OCI-LY3 (cell line): ENCODE data around the gene PCSK6.

Source experiments
- H2AFZ ChIP-seq: fragments of 200-600, 300-600 bp; shearing (Covaris generic); 2 replicates; pipeline ENCODE4 v1.6.0; 2014; ENCODE audit warnings: antibody characterized with exemption, low read depth, low read length
- H3K27ac ChIP-seq: fragments of 200-600, 300-600 bp; sonication (generic); 2 replicates; pipeline ENCODE4 v1.5.1; 2014; ENCODE audit warnings: mild to moderate bottlenecking, low read length, moderate library complexity, mixed read lengths
- H3K27me3 ChIP-seq: fragments of 200-600, 300-600 bp; sonication (generic); 2 replicates; pipeline ENCODE4 v1.6.1; 2014; ENCODE audit warnings: low read depth, low read length, mixed read lengths
- H3K36me3 ChIP-seq: fragments of 200-600, 300-600 bp; sonication (generic); replicated peaks from 2 replicates; pipeline ENCODE3; 2014; ENCODE audit warnings: low read depth, low read length, mixed read lengths
- H3K4me1 ChIP-seq: fragments of 300-600, 200-600 bp; sonication (generic); 2 replicates; pipeline ENCODE4 v1.6.1; 2014; ENCODE audit warnings: low read length, mixed read lengths
- H3K4me2 ChIP-seq: fragments of 200-600, 300-600 bp; sonication (generic); 2 replicates; pipeline ENCODE4 v1.6.1; 2014; ENCODE audit warnings: low read length, mixed read lengths
- H3K4me3 ChIP-seq: fragments of 300-600, 200-600 bp; sonication (generic); 2 replicates; pipeline ENCODE4 v1.5.1; 2014; ENCODE audit warnings: antibody characterized with exemption, mild to moderate bottlenecking, low read length, moderate library complexity
- H3K79me2 ChIP-seq: fragments of 300-600, 200-600 bp; shearing (Covaris generic); 2 replicates; pipeline ENCODE4 v1.6.1; 2014; ENCODE audit warnings: mild to moderate bottlenecking, low read length, mixed read lengths
- H3K9ac ChIP-seq: fragments of 300-600, 200-600 bp; shearing (Covaris generic); 2 replicates; pipeline ENCODE4 v1.6.0; 2014; ENCODE audit warnings: mild to moderate bottlenecking, low read length, moderate library complexity
- H3K9me3 ChIP-seq: fragments of 200-600, 300-600 bp; shearing (Covaris generic); 2 replicates; pipeline ENCODE4 v1.6.1; 2014; ENCODE audit warnings: low read length, mixed read lengths; ENCODE audit not compliant: insufficient read depth
- H4K20me1 ChIP-seq: fragments of 200-600, 300-600 bp; sonication (generic); 2 replicates; pipeline ENCODE4 v1.6.1; 2016; ENCODE audit warnings: low read length, mixed read lengths; ENCODE audit not compliant: insufficient read depth
- EZH2phosphoT487 ChIP-seq: fragments of 200-600 bp; shearing (Covaris generic); IDR thresholded peaks from 2 replicates; pipeline ENCODE4 v1.6.1; 2018; ENCODE audit warnings: antibody characterized with exemption, mixed run types, low read depth
- TF ChIP-seq, protein P1 (sequence below): fragments of 200-600, 300-600 bp; sonication (generic); IDR thresholded peaks from 2 replicates; pipeline ENCODE4 v1.5.1; 2014; ENCODE audit warnings: antibody characterized with exemption, low read length, low read depth

PCSK6 gene

DNA sequence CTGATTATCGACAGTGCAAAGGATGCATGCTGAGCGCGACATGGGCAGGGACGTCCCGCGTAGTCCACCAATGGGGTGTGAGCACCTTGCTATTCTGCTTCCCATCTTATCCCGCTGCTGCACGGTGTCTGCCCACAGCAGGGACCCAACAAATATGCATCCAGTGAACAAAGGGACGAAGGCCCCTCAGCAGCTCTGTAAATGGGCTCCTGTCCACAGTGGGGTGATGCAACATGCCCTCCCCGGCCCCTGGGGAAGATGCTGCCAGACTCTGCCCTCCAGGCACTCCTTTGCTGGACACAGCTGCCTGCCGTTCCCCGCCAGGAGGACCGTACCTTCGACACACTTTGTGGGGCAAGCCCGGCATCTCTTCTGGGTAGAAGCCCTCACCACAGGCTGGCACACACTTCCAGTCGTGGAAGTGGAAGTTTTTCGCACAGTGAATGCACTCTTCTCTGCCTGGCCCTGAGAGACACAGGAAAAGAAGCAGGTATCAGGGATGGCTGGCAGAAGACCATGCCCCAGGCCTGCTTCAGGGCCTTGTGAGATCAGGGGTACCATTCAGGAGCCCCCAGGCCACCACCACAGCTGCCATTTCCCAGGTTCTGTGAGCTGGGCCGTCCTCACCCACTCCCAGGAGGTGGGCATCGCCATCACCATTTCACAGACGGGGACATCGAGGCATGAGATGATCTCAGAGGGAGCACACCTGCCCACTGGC is 176.3 kb downstream of the PCSK6 start:
- H2AFZ ChIP-seq = no peak overlapping the region
- no peaks in the 10 kb centered on the region for H3K4me1 ChIP-seq
- H4K20me1 ChIP-seq = no peaks in the 10 kb centered on the region
- H3K27ac ChIP-seq = no peak overlapping the region
- TF ChIP-seq, protein P1, sequence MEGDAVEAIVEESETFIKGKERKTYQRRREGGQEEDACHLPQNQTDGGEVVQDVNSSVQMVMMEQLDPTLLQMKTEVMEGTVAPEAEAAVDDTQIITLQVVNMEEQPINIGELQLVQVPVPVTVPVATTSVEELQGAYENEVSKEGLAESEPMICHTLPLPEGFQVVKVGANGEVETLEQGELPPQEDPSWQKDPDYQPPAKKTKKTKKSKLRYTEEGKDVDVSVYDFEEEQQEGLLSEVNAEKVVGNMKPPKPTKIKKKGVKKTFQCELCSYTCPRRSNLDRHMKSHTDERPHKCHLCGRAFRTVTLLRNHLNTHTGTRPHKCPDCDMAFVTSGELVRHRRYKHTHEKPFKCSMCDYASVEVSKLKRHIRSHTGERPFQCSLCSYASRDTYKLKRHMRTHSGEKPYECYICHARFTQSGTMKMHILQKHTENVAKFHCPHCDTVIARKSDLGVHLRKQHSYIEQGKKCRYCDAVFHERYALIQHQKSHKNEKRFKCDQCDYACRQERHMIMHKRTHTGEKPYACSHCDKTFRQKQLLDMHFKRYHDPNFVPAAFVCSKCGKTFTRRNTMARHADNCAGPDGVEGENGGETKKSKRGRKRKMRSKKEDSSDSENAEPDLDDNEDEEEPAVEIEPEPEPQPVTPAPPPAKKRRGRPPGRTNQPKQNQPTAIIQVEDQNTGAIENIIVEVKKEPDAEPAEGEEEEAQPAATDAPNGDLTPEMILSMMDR = no peak
- TF ChIP-seq EZH2phosphoT487 = no peak
- no peaks in the 10 kb centered on the region for H3K79me2 ChIP-seq
- H3K27me3 ChIP-seq = peaks cover 4% of the 10 kb centered on the region; the same call in 1 of the 2 replicates
- no peak overlapping the region for H3K9ac ChIP-seq
- H3K9me3 ChIP-seq = no peaks in the 10 kb centered on the region
- no peak overlapping the region for H3K4me3 ChIP-seq
- H3K36me3 ChIP-seq = no peaks in the 10 kb centered on the region
- H3K4me2 ChIP-seq = no peak overlapping the region

GRCh38 chr15:101310508-101310907 is 179.0 kb downstream of the PCSK6 start:
- H3K4me2 ChIP-seq = no peak overlapping the region
- no peak overlapping the region for H3K4me3 ChIP-seq
- no peaks in the 10 kb centered on the region for H3K4me1 ChIP-seq
- H4K20me1 ChIP-seq = no peaks in the 10 kb centered on the region
- H3K9ac ChIP-seq = no peak overlapping the region
- no peaks in the 10 kb centered on the region for H3K9me3 ChIP-seq
- no peak overlapping the region for H2AFZ ChIP-seq
- no peaks in the 10 kb centered on the region for H3K36me3 ChIP-seq
- no peak overlapping the region for H3K27ac ChIP-seq
- H3K79me2 ChIP-seq = no peaks in the 10 kb centered on the region
- H3K27me3 ChIP-seq = no peaks in the 10 kb centered on the region
- TF ChIP-seq, protein P1 = no peak
- no peak for TF ChIP-seq EZH2phosphoT487

GRCh38 chr15:101310161-101310480 is 179.4 kb downstream of the PCSK6 start:
- Histone ChIP-seq H3K4me2 (no peak overlapping the region), H3K36me3 (no peaks in the 10 kb centered on the region), H2AFZ (no peak overlapping the region), H3K4me3 (no peak overlapping the region), H3K4me1 (no peaks in the 10 kb centered on the region), H3K9ac (no peak overlapping the region), H4K20me1 (no peaks in the 10 kb centered on the region), H3K27me3 (no peaks in the 10 kb centered on the region), H3K9me3 (no peaks in the 10 kb centered on the region), H3K27ac (no peak overlapping the region), H3K79me2 (no peaks in the 10 kb centered on the region)
- TF ChIP-seq, protein P1 = no peak
- no peak for TF ChIP-seq EZH2phosphoT487

DNA sequence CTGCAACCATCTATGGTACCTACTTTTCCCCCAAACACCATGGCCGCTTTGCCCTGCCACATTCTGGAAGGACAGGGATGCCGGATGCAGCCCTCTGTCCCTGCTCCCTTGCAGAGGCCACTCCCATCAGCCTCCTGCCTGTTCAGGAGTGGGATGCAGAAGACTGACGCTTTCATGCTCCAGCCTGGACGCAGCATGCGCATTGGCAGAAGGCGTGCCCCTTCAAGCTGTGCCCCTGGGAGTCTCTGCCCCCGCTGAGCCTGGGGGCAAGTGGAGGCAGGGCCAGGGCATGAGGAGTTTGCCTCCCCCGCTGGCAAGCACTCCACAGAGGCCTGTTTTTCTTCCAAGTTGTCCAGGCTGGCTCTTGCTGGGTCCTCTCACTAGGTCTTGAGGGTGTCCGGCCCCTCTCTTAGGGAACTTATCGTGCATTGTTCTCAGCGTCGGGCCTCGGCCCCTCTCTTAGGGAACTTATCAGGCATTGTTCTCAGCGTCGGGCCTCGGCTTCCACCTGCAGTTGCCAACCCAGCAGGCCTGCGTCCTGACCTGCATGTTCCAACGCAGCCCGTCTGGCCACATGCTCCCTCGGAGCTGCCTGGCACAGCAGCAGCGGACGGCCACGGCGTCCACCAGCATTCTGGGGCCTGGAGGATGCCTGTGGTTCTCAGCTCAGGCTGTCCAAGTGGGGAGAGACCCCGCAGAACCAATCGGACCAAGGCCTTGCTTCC is 179.9 kb downstream of the PCSK6 start:
- no peaks in the 10 kb centered on the region for H3K27me3 ChIP-seq
- H3K27ac ChIP-seq = no peak overlapping the region
- TF ChIP-seq EZH2phosphoT487 = no peak
- TF ChIP-seq, protein P1 = no peak
- no peaks in the 10 kb centered on the region for H3K9me3 ChIP-seq
- no peak overlapping the region for H3K4me3 ChIP-seq
- H3K4me1 ChIP-seq = no peaks in the 10 kb centered on the region
- no peak overlapping the region for H3K9ac ChIP-seq
- H3K36me3 ChIP-seq = no peaks in the 10 kb centered on the region
- H3K4me2 ChIP-seq = no peak overlapping the region
- no peak overlapping the region for H2AFZ ChIP-seq
- H4K20me1 ChIP-seq = no peaks in the 10 kb centered on the region
- H3K79me2 ChIP-seq = no peaks in the 10 kb centered on the region
